Right lobe of liver (tissue), 6 donors: ENCODE data around the gene FUT7. TPM values are rescaled to one million over a fixed set of nuclear protein-coding genes. Genes with fewer than 3 reads are reported as not detected.

Experiments used
- ATAC-seq, 4 donors: fragments of 200-7000 bp; cut with Tn5 transposase; one replicate each; pipeline ENCODE4 v1.9.1; 2020; ENCODE audit warnings: mild to moderate bottlenecking in 4 of 4, moderate library complexity in 4 of 4
- DNase-seq, 3 donors: peaks; one replicate each; pipeline ENCODE4 v3.0.0-alpha.2; 2020
- H3K27ac ChIP-seq, 3 donors: fragments of 200-600 bp; one replicate each; pipeline ENCODE4 v1.8.0; 2022
- H3K27me3 ChIP-seq, 2 donors: fragments of 200-600 bp; one replicate each; pipeline ENCODE4 v1.8.0; 2022
- H3K36me3 ChIP-seq, 4 donors: fragments of 200-600 bp; sonication (generic) in 1 of 4; one replicate each; pipeline versions ENCODE4 v1.5.1 to v1.8.0; 2017 to 2022; ENCODE audit warnings: control low read depth in 1 of 4
- H3K4me1 ChIP-seq, 4 donors: fragments of 200-600 bp; sonication (generic) in 1 of 4; one replicate each; pipeline versions ENCODE4 v1.5.1 to v1.8.0; 2017 to 2022; ENCODE audit warnings: control low read depth in 1 of 4
- H3K4me3 ChIP-seq, 3 donors: fragments of 200-600 bp; one replicate each; pipeline ENCODE4 v1.8.0; 2022
- H3K9me3 ChIP-seq, 4 donors: fragments of 200-600 bp; sonication (generic) in 1 of 4; one replicate each; pipeline versions ENCODE4 v1.5.1 to v1.8.0; 2017 to 2022; ENCODE audit warnings: control low read depth in 1 of 4
- POLR2A ChIP-seq: fragments of 450-650 bp; IDR thresholded peaks from one replicate; pipeline ENCODE4 v1.6.1; 2017; ENCODE audit warnings: antibody characterized with exemption, mild to moderate bottlenecking
- WGBS: methylation state at CpG from one replicate; pipeline ENCODE4 v1.1.6; 2018; ENCODE audit warnings: low coverage, low lambda C conversion rate; ENCODE audit not compliant: insufficient coverage; ENCODE audit errors: missing lambda C conversion rate; 5-methylcytosine and 5-hydroxymethylcytosine counted together
- intact Hi-C, 2 donors: fragments of 100-400 bp; cut with DNase I; formaldehyde crosslinking; loops; one replicate each; pipeline versions ENCODE4 v1.11.2 to v1.14.1; 2022
- total RNA-seq, 6 experiments: library from RNA; depleted of rRNA in 2 of 6; stranded (reverse); fragments of >200 nt in 2 of 6; fragmentation: NEBNext Ultra II Directional in 3 of 6; extraction: Animal tissue kit (Norgen Biotek cat#: 25700) in 3 of 6; gene quantifications; one replicate each; pipeline versions ENCODE4 v1.1.0 to v1.2.4, GENCODE V29; 2016 to 2023
- TF ChIP-seq, protein P1 (sequence below), 4 donors: fragments of 200-600 bp in 3 of 4; fragments of 450-650 bp in 1 of 4; IDR thresholded peaks; one replicate each; pipeline versions ENCODE4 v1.5.1 to v1.8.0; 2016 to 2022; ENCODE audit warnings: antibody characterized with exemption in 4 of 4, mild to moderate bottlenecking in 2 of 4
- donor health status: DM: no; HTN: yes; CAD: no.
- donor health status: DM: no; HTN: no; CAD: no.
- donor health status: DM: no; HTN: no; CAD: no.
- donor health status: DM: no; HTN: yes; CAD: no.
- donor health status: DM: no; HTN: yes; CAD: no.

The FUT7 gene
- total RNA-seq, 6 experiments from 2014 or later = 0.12 to 0.13 TPM; not detected in 4

DNA sequence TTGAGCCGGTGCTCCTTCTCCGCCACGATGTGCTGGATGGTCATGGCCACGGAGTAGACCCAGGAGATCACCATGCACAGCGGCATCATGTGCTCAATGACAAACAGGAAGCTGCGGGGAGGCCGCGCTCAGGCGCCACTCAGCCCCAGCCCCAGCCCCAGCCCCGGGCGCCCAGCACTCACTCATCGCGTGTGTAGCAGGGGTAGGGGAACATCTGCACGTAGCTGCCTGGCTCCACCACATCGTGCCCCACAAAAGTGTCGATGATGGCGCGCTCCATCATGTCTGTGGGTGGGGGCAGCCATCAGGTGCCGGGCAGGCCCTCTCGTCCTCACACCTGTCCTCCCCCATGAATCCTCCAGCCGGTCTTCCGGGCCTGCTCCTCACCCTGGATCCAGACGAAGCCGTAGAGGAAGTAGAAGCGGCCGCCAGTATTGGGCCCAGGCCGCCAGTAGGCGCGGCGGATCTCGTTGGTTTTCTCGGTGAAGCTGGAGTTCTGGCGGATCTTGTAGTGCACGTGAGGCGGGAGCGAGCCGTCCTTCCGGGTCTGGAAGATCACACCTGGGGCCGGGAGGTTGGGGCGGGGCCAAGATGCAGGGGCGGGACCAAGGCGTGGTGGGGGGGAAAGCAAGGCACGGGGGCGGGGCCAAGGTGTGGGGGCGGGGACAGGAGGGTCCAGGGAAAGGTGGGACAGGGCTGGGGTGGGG is 13.9 kb downstream of the FUT7 start:
- intact Hi-C loops = no loop called here
- TF ChIP-seq POLR2A = no peak
- TF ChIP-seq, protein P1, sequence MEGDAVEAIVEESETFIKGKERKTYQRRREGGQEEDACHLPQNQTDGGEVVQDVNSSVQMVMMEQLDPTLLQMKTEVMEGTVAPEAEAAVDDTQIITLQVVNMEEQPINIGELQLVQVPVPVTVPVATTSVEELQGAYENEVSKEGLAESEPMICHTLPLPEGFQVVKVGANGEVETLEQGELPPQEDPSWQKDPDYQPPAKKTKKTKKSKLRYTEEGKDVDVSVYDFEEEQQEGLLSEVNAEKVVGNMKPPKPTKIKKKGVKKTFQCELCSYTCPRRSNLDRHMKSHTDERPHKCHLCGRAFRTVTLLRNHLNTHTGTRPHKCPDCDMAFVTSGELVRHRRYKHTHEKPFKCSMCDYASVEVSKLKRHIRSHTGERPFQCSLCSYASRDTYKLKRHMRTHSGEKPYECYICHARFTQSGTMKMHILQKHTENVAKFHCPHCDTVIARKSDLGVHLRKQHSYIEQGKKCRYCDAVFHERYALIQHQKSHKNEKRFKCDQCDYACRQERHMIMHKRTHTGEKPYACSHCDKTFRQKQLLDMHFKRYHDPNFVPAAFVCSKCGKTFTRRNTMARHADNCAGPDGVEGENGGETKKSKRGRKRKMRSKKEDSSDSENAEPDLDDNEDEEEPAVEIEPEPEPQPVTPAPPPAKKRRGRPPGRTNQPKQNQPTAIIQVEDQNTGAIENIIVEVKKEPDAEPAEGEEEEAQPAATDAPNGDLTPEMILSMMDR (IDR thresholded peaks at IDR 0.05) = no peak
- H3K27me3 ChIP-seq = no peaks in the 10 kb centered on the region
- H3K9me3 ChIP-seq = no peaks in the 10 kb centered on the region
- H3K4me3 ChIP-seq = no peak overlapping the region
- peaks cover 0 to 8% (median 4%) of the 10 kb centered on the region in 4 donors for H3K4me1 ChIP-seq
- ATAC-seq (no peak), DNase-seq (no peak)
- H3K27ac ChIP-seq = no peak overlapping the region
- peaks cover 0 to 17% (median 1%) of the 10 kb centered on the region in 4 donors for H3K36me3 ChIP-seq
- WGBS = 88% methylated on average over 8 of the region's 45 CpGs

DNA sequence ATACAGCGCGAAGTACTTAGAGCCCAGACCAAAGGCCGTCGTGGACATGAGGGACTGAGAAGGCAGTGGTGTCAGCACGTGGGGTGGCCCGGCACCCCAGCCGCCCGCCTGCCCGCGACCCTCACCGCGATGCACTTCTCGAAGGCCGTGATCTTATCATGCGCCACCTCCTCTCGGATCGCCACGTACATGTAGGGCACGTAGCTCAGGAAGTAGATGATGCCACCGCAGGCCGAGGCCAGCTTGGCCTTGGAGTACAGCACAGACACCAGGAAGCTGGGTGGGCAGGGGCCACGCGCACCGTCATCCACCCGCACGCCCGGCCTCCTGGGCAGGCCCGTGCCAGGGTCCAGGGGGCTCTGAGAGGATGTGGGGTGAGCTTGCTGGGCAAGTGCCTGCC is 14.8 kb downstream of the FUT7 start:
- TF ChIP-seq, protein P1 (IDR thresholded peaks at IDR 0.05) = no peak
- WGBS = 93% methylated on average over 6 of the region's 28 CpGs
- ATAC-seq (no peak), DNase-seq (no peak)
- Histone ChIP-seq H3K27me3 (no peaks in the 10 kb centered on the region), H3K4me3 (no peak overlapping the region), H3K9me3 (no peaks in the 10 kb centered on the region), H3K27ac (no peak overlapping the region), H3K36me3 (peaks cover 0 to 17% (median 1%) of the 10 kb centered on the region in 4 donors), H3K4me1 (no peaks in the 10 kb centered on the region)
- intact Hi-C loops = no loop called here

DNA sequence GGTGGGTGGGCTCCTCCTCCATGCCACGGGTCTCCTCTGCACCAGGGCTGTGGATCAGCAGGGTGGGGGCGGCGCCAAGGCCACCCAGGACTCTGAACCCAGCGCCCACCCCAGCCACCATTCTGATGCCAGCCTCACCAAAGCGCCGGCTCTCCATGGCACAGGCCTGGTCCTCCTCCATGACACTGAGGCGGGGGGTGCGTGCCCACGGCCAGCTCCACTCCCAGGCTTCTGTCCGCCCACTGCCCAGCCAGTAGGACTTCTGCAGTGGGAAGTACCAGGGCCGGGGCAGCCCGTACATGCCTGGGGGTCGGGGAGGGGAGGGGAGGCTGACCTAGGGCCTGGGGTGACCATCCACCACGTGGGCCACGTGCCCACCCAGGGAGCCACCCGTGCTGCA is 15.5 kb downstream of the FUT7 start:
- intact Hi-C loops = no loop called here
- H3K4me1 ChIP-seq = no peaks in the 10 kb centered on the region
- no CpG with 5 or more reads among the region's 16 CpGs for WGBS
- no peak overlapping the region for H3K4me3 ChIP-seq
- peaks cover 0 to 17% (median 1%) of the 10 kb centered on the region in 4 donors for H3K36me3 ChIP-seq
- no peak overlapping the region for H3K27ac ChIP-seq
- DNase-seq = no peak
- no peaks in the 10 kb centered on the region for H3K9me3 ChIP-seq
- ATAC-seq = no peak
- no peaks in the 10 kb centered on the region for H3K27me3 ChIP-seq
- TF ChIP-seq, protein P1 (IDR thresholded peaks at IDR 0.05) = no peak
- TF ChIP-seq POLR2A = no peak

DNA sequence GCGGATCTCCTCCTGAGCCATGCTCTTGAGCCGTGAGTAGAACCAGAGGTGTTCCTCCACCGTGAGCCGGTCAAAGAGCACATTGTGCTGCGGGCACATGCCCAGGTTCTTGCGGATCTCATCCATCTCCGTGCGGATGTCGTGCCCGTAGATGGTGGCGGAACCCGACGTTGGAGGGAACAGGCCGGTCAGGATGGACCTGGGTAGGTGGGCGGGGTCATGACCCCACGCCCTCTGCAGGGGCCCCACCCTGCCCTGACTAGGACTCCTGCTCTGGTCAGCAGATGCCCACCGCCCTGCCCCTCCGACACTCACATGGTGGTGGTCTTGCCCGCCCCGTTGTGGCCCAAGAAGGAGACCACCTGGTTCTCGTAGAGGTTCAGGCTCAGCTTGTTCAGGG is 15.9 kb downstream of the FUT7 start:
- DNase-seq = no peak
- H3K4me1 ChIP-seq = no peaks in the 10 kb centered on the region
- no peak for TF ChIP-seq POLR2A
- TF ChIP-seq, protein P1 (IDR thresholded peaks at IDR 0.05) = no peak
- no peak overlapping the region for H3K4me3 ChIP-seq
- H3K9me3 ChIP-seq = no peaks in the 10 kb centered on the region
- WGBS = no CpG with 5 or more reads among the region's 21 CpGs
- peaks cover 0 to 17% (median 1%) of the 10 kb centered on the region in 4 donors for H3K36me3 ChIP-seq
- no peak overlapping the region for H3K27ac ChIP-seq
- H3K27me3 ChIP-seq = no peaks in the 10 kb centered on the region
- intact Hi-C loops = no loop called here
- ATAC-seq = no peak
